H1 (cell line): ENCODE measurements around the gene KCNB1. TPM values are rescaled to one million over a fixed set of nuclear protein-coding genes. Genes with fewer than 3 reads are reported as not detected.

Experiments
- SP1 ChIP-seq: IDR thresholded peaks from 2 replicates; pipeline ENCODE4 v1.6.1; 2011; ENCODE audit warnings: low read depth, low read length
- polyA plus RNA-seq, 7 experiments: library from polyadenylated mRNA; depleted of rRNA in 3 of 7; stranded (reverse) in 5 of 7; unstranded in 2 of 7; fragments of >200 nt in 5 of 7; fragments of 200-250 nt in 2 of 7; gene quantifications; 1 replicate in 5 of 7; 2 replicates in 1 of 7; 4 replicates in 1 of 7; pipeline versions ENCODE4 v1.2.1 to v1.2.3, GENCODE V29; 2011 to 2013; ENCODE audit warnings: missing spikeins in 2 of 7, mixed read lengths in 2 of 7
- total RNA-seq: library from RNA; stranded (reverse); fragmentation: NEBNext Ultra II Directional; extraction: Animal tissue kit (Norgen Biotek cat#: 25700); gene quantifications from 2 replicates; pipeline ENCODE4 v1.2.1, GENCODE V29; 2021

Gene KCNB1
- total and polyA plus RNA-seq, 2 of the 8 experiments (the other 6 are each of a cell fraction or from before 2014, with no cell fraction given): 0.58 to 0.67 TPM

DNA sequence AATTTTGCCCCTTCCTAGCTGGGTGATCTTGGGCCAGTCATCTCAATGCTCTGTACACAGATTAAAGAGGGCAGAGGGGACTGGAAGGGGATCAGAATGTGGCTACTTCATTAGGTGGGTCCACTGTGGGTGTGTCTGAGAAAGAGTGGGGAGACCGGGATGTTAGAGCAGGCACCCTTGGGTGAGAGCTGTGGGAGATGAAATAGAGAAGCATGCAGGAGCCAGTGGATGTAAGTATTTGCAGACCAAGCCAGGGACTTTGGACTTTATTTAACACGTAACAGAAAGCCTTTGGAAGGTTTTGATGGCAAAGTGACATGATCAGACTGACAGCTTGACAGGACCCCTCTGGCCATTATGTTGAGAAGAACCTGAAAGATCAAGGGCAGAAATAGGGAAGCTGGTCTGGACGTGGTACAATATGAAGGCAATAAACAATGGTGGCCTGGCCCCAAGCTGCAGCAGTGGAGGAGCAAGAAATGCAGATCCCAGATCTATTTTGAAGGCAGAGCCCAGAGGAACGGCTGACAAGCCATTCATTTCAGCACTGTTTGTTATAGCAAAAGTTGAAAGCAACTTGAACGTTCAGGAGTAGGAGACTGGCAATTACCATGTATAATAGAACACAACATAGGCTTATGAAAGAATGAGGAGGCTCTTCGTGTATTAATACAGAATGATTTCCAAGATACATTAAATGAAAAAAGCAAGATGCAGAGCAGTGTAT, 122.1 kb downstream of the KCNB1 start (continued):
- no peak for TF ChIP-seq SP1
